BJ (cell line): ENCODE results near the gene RDH16. TPM values are rescaled to one million over a fixed set of nuclear protein-coding genes. Genes with fewer than 3 reads are reported as not detected.

Source experiments
- CTCF ChIA-PET: fragments of 350-600 bp; formaldehyde crosslinking; extraction: SDS; loops from one replicate; lab custom pipeline; 2021; ENCODE audit warnings: antibody characterized with exemption, inconsistent platforms; lab: Yijun Ruan, JAX
- POLR2A ChIA-PET: fragments of 300-600 bp; sonication (Branson Sonifier 250); formaldehyde crosslinking; extraction: SDS; loops from one replicate; lab custom pipeline; 2021; ENCODE audit warnings: antibody characterized with exemption; lab: Charles Lee
- DNase-seq: peaks from one replicate; pipeline ENCODE4 v3.0.0-alpha.2; 2011; ENCODE audit warnings: low read depth
- H3K27me3 ChIP-seq: 2 replicates; pipeline ENCODE4 v1.6.0; 2011; ENCODE audit warnings: low read length; ENCODE audit not compliant: control insufficient read depth, insufficient read depth
- H3K36me3 ChIP-seq: 2 replicates; pipeline ENCODE4 v1.5.1; 2011; ENCODE audit warnings: low read length; ENCODE audit not compliant: control insufficient read depth, insufficient read depth
- H3K4me3 ChIP-seq: 2 replicates; pipeline ENCODE4 v1.5.1; 2011; ENCODE audit warnings: low read depth, mild to moderate bottlenecking, control low read depth, low read length
- polyA plus RNA-seq: library from polyadenylated mRNA; depleted of rRNA; stranded (reverse); fragments of >200 nt; gene quantifications from 2 replicates; pipeline ENCODE4 v1.2.3, GENCODE V29; 2011; rRNA removed
- TF ChIP-seq, protein P1 (sequence below): IDR thresholded peaks from 2 replicates; pipeline ENCODE4 v1.5.1; 2011; ENCODE audit warnings: low read depth, mild to moderate bottlenecking, control low read depth, inconsistent platforms, low read length, moderate library complexity; ENCODE audit not compliant: insufficient read depth

RDH16 gene
- polyA plus RNA-seq, 1 experiment, result 0.07 TPM

DNA sequence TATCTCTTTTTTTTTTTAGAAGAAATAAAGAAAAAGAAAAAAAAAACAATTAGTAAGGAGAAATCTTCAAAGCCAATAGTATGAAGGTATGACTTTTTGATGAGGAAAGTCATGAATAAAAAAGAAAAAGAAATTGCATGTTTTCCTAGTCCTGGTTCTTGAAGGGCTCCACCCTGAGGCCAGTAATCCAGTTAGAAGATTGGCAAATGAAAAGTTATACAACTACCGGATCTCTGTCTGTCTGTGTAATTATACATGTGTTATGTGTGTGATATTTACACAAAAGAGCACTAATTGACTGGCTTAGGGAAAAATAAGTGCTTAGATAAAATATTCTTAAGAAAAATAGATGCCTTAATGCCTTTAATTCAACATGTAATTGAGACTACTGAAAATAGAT is 51.6 kb downstream of the RDH16 start:
- Histone ChIP-seq H3K4me3 (no peak overlapping the region), H3K36me3 (no peaks in the 10 kb centered on the region), H3K27me3 (no peaks in the 10 kb centered on the region)
- ChIA-PET CTCF (no interaction called here), POLR2A (no interaction called here)
- TF ChIP-seq, protein P1, sequence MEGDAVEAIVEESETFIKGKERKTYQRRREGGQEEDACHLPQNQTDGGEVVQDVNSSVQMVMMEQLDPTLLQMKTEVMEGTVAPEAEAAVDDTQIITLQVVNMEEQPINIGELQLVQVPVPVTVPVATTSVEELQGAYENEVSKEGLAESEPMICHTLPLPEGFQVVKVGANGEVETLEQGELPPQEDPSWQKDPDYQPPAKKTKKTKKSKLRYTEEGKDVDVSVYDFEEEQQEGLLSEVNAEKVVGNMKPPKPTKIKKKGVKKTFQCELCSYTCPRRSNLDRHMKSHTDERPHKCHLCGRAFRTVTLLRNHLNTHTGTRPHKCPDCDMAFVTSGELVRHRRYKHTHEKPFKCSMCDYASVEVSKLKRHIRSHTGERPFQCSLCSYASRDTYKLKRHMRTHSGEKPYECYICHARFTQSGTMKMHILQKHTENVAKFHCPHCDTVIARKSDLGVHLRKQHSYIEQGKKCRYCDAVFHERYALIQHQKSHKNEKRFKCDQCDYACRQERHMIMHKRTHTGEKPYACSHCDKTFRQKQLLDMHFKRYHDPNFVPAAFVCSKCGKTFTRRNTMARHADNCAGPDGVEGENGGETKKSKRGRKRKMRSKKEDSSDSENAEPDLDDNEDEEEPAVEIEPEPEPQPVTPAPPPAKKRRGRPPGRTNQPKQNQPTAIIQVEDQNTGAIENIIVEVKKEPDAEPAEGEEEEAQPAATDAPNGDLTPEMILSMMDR, result no peak
- DNase-seq, result no peak

- CTCF ChIA-PET, result no interaction called here
- DNase-seq, result no peak
- no peaks in the 10 kb centered on the region for H3K27me3 ChIP-seq
- TF ChIP-seq, protein P1, result no peak
- H3K36me3 ChIP-seq, result no peaks in the 10 kb centered on the region
- POLR2A ChIA-PET, result no interaction called here
- H3K4me3 ChIP-seq, result no peak overlapping the region
Measured at GRCh38 chr12:56903374-56903773, 54.0 kb downstream of the RDH16 start.

Other genes starting within 250 kb of the RDH16 start
- 678 and 921 TPM in 2 replicates for gene NACA, start 232.3 kb downstream of the RDH16 start, polyA plus RNA-seq
- 5.1 and 7.8 TPM in 2 replicates for gene PRIM1, start 205.3 kb downstream of the RDH16 start, polyA plus RNA-seq
- 11.3 and 12.2 TPM in 2 replicates for gene HSD17B6, start 194.3 kb downstream of the RDH16 start, polyA plus RNA-seq
- not detected in 2 replicates for gene SDR9C7, start 23.2 kb downstream of the RDH16 start, polyA plus RNA-seq
- gene ZBTB39, start 48.9 kb upstream of the RDH16 start, polyA plus RNA-seq, result 3.9 and 4.2 TPM in 2 replicates
- gene TAC3, start 58.9 kb upstream of the RDH16 start, polyA plus RNA-seq, result not detected in 2 replicates
- gene MYO1A, start 92.5 kb upstream of the RDH16 start, polyA plus RNA-seq, result 0.02 and 0.15 TPM in 2 replicates
- 6.7 and 12.0 TPM in 2 replicates for gene NEMP1, start 121.2 kb upstream of the RDH16 start, polyA plus RNA-seq
- gene NAB2, start 131.5 kb upstream of the RDH16 start, polyA plus RNA-seq, result 41.7 and 50.2 TPM in 2 replicates
- 110 and 177 TPM in 2 replicates for gene STAT6, start 153.8 kb upstream of the RDH16 start, polyA plus RNA-seq
- gene LRP1, start 170.9 kb upstream of the RDH16 start, polyA plus RNA-seq, result 58.5 and 117 TPM in 2 replicates
- gene LRP1-AS, start 190.0 kb upstream of the RDH16 start, polyA plus RNA-seq, result not detected in 2 replicates